HG03060 (cell line): ENCODE data around the gene ATOH1.

Source experiments
- ATAC-seq: cut with Tn5 transposase; IDR thresholded peaks from one replicate; pipeline ENCODE4 v1.9.1; 2021; ENCODE audit warnings: low read depth, moderate number of reproducible peaks; ENCODE audit not compliant: unreplicated experiment

ATOH1 gene

GRCh38 chr4:93828332-93828994 lies at the start of gene ATOH1:
Gene ATOH1 (plus strand): TSS chr4:93828753. CDS start chr4:93828927, 174 bp downstream.
- no peak for ATAC-seq

GRCh38 chr4:93779228-93779627 lies 49.3 kb upstream of the ATOH1 start:
- no peak for ATAC-seq

- ATAC-seq: no peak
Measured at GRCh38 chr4:93780080-93780479, 48.5 kb upstream of the ATOH1 start.

- no peak for ATAC-seq
Measured at GRCh38 chr4:93781198-93781597, 47.4 kb upstream of the ATOH1 start.

GRCh38 chr4:93786149-93786548 lies 42.4 kb upstream of the ATOH1 start:
- ATAC-seq: no peak

GRCh38 chr4:93788712-93789111 lies 39.8 kb upstream of the ATOH1 start:
- ATAC-seq: no peak

- ATAC-seq: no peak
Measured at GRCh38 chr4:93791570-93792195, 36.9 kb upstream of the ATOH1 start.

- no peak for ATAC-seq
Measured at GRCh38 chr4:93802045-93802444, 26.5 kb upstream of the ATOH1 start.

GRCh38 chr4:93809773-93810172 lies 18.8 kb upstream of the ATOH1 start:
- ATAC-seq: no peak

GRCh38 chr4:93810340-93810992 lies 18.1 kb upstream of the ATOH1 start:
- ATAC-seq: no peak

GRCh38 chr4:93813092-93813491 lies 15.5 kb upstream of the ATOH1 start:
- ATAC-seq: no peak

GRCh38 chr4:93814141-93814540 lies 14.4 kb upstream of the ATOH1 start:
- ATAC-seq: no peak

- ATAC-seq: no peak
Measured at GRCh38 chr4:93814722-93815121, 13.8 kb upstream of the ATOH1 start.

- no peak for ATAC-seq
Measured at GRCh38 chr4:93825551-93826216, 2.9 kb upstream of the ATOH1 start.

GRCh38 chr4:93827272-93827947 lies 1.1 kb upstream of the ATOH1 start:
- no peak for ATAC-seq

- no peak for ATAC-seq
Measured at GRCh38 chr4:93828995-93829819, 654 bp downstream of the ATOH1 start.

- ATAC-seq: no peak
Measured at GRCh38 chr4:93829820-93830687, 1.5 kb downstream of the ATOH1 start.

GRCh38 chr4:93831716-93832496 lies 3.4 kb downstream of the ATOH1 start:
- no peak for ATAC-seq
